Umbilical cord (tissue), 2 donors: ENCODE measurements around the gene BACH1. TPM values are rescaled to one million over a fixed set of nuclear protein-coding genes. Genes with fewer than 3 reads are reported as not detected.
A peak's percentile ranks its signal among the peaks of the same experiment; 100 is the strongest.
"Not testable (repeated sequence)": the region's sequence is repeated elsewhere in the genome, so short reads cannot be mapped to it uniquely, and the experiment has no call there.

ENCODE experiments used
- DNase-seq: peaks from one replicate; pipeline ENCODE4 v3.0.0-alpha.2; 2015; ENCODE audit warnings: low spot score
- total RNA-seq: library from RNA; depleted of rRNA; stranded (reverse); fragments of >200 nt; gene quantifications from one replicate; pipeline ENCODE4 v1.2.3, GENCODE V29; 2014; ENCODE audit warnings: low replicate concordance; ENCODE audit not compliant: insufficient read depth

Gene BACH1
- total RNA-seq, result 117 TPM

DNA sequence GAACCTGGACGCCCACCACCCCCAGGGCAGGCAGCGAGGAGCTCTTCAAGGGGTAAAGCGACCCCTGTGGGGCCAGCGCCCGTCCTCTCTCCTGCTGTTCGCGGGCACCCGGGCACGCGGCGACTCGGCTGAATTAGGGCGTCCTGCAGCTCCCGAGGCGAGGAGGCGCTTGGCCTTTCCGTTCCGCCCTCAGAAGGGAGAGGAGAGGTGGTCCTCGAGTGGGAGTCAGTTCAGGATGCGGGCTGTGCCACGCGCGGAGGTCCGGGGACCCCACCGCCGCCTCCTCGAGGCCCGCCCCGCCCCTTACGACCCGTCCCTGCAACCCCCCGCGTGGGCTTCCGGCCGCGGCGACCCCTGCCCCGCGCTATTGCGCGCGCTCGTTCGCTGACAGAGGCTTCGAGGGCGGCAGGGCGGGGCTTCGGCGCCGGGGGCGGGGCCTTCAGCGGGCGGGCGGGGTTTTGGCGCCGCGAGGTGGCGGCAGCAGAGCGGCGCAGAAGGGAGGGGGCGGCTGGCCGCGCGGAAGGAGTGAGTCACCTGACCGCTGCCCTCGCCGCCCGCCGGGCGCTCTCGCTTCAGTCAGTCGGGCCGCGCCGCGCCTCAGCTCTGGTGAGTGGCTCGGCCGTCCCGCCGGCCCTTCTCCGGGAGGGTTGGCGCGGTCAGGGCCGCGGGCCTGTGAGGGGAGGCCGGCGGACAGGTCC, at the start of gene BACH1:
TSS of gene BACH1 (plus strand) at position 575 of the 698 bp plus-strand sequence. CDS start 22,359 bp downstream, outside the sequence.
- peak; percentile 90 for DNase-seq

DNA sequence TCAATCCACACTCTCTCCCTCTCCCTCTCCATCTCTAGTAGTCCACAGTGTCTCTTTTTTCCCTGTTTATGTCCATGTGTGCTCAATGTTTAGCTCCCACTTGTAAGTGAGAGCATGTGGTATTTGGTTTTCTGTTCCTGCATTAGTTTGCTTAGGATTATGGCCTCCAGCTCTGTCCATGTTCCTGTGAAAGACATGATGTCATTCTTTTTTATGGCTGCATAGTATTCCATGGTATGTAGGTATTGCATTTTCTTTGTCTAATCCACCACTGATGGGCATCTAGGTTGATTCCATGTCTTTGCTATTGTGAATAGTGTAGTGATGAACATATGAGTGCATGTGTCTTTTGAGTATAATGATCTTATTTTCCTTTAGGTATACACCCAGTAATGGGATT, 49.4 kb upstream of the BACH1 start:
- not testable (repeated sequence) for DNase-seq

DNA sequence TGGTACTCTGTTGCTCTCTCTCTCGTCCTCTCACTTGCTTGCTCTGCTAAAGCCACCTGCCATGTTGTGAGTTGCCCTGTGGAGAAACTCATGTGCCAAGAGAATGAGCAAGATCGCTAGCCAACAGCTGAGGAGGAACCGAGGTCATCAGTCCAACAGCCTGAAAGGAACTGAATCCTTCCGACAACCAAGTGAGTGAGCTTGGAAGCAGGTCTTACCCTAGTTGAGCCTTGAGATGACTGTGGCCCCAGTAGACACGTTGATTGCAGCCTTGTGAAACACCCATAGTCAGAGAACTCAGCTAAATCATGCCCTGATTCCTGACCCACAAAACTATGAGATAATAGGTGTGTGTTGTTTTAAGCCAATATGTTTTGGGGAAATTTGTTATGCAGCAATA, 48.1 kb upstream of the BACH1 start:
- DNase-seq, result no peak

DNA sequence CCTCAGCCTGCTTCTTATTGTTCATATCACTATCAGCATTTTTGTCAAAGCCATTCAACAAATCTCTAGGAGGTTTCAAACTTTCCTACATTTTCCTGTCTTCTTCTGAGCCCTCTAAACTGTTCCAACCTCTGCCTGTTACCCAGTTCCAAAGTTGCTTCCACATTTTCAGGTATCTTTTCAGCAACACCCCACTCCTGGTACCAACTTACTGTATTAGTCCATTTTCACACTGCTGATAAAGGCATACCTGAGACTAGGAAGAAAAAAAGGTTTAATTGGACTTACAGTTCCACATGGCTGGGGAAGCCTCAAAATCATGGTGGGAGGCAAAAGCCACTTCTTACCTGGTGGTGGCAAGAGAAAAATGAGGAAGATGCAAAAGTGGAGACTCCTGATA, 44.9 kb upstream of the BACH1 start:
- not testable (repeated sequence) for DNase-seq

DNA sequence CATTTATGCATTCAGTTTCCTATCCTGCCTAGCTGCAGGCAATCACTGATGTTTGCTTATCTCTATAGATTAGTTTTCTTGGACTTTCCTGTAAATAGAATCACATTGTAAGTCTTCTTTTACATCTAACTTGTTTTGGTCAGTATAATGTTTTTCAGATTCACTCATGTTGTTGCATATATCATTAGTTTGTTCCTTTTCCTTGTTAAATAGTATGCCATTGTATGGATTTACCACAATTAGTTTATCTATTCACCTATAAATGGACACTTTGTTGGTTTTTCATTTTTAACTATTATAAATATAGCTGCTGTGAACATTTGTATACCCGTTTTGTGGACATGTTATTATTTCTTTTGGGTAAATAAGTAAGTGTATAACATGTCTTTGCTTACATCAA, 44.2 kb upstream of the BACH1 start:
- no peak for DNase-seq

DNA sequence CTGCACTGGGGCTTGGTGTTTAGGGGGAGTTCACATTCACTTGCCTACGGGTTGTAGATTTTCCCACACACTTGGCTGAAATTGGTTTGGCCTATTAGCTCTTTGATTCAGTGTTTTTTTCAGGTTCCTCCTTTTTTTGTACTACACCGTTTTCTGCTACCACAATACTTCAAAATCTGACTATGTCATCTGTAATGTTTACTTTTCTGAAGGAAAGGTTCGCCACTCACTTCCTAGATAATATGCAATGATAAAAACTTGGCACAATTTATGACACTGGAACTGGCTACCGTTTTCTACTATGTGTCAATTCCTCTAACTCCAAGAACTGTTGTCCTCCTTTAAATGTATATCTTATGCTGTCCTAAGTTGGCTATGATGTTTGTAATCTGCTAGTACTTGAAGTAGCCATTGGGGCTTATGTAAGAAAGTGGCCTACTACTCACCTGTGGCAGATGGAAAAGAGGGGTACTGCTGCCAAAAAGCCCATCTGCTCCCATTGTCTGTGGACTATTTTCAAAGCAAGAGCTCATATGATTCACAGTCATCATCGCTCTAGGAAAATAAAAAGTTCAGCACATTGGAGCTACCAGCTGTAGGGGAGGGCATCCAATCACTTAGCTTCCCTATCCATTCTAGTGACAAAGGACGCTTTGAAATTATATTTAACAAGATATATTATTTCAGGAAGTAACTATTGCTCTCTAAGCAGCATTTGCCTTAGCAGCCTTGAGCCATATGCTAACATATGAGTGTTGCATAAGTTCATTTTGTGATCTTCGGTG, 42.4 kb upstream of the BACH1 start:
- no peak for DNase-seq

DNA sequence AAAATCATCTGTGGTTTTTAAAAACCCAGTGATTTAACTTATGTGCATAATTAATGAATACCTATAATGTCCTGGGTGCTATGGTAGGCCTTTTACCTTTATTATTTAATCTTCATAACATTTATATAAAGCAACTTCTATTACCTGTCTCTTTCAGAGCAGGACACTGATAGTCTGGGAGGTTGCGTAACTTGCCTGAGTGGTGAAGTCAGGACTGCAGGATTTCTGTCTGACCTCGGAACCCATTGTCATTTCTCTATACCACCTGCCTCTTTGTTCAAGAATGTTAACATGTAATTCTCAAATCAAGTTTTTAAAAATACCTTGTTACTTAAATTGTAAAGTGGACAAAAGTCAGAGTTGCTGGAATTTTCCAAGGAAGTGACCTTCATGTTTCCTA, 41.0 kb upstream of the BACH1 start:
- no peak for DNase-seq

DNA sequence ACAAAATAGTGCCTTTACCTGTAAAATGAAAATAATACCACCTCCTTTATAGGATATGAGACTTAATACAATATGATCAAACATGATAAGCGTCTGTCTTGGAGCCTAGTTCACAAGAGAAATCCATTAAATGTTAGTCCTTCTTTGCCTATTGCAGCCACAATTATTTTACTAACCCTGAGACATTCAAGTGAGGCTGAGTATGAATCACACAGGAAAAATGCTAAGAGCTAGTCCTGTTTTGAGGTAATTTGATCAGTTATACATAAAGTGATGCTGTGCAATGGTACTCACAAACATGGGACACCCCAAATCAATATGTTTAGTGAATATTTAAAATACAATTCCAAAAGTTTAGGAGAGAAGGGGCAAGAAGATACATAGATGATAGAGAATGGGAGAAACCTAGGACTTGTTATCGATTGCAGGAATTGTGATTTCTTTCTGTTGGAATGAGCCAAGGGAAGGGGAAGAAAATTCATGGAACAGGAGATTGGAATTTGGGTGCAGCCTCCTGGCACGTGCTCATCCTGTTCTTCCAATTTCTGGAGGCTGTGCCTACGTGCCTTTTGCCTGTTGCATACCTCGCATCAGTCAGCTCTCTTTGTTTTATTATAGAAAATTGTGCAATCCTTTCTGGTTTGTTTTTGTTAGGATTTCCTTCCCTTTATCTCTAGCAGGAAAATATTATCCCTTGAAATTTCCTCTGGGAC, 39.9 kb upstream of the BACH1 start:
- DNase-seq, result peak; percentile 55

DNA sequence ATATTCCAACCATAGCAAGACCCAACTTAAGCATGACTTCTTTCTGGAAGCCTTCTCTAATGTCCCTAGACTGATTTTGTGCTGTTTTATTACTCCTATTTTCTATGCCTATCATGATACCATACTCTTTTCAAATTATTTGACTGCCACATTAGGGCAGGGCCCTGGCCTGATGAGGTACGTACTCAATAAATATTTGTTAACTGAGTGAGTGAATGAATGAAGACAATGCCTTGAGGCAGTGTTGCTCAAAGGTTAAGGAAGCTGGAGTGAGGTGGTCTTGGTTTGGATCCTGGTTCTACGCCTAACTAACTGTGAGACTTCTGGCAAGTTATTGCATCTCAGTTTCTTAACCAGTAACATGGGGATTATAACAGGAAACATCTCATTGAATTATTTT, 38.3 kb upstream of the BACH1 start:
- no peak for DNase-seq

DNA sequence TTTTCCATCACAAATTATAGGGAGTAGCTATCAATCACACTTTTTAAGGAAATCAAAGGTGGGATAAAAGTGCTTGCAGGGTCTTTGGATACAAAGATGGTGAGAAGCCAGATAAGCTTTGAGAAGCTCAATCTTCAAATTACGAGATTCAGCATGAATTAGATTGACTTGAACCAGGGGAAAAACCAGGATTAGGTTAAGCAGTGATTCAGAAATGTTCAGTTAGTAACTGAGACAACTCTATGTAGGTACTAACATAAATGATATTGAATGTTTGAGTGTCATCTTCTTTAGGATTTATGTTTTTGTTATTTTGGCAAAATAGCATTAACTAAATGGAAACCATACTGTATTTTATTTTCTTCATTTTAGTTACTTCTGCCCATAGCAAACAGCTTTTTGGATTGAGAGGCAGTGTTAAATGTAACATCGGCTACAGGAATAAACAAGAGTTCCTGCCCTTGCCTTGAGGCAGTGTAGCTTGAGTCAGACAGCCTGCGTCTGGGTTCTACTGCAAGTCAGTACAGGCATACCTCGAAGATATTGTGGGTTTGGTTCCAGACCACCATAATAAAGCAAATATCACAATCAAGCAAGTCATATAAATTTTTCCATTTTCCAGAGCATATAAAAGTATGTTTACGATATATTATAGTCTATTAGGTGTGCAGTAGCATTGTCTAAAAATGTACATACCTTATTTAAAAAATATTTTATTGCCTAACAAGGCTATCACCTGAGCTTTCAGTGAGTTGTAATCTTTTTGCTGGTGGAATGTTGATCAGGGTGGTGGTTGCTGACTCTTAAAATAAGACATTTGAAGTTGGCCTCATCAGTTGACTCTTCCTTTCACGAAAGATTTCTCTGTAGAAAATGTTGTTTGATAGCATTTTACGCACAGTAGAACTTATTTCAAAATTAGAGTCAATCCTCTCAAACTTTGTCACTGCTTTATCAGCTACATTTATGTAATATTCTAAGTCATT, 36.9 kb upstream of the BACH1 start:
- DNase-seq, result peak; percentile 64

DNA sequence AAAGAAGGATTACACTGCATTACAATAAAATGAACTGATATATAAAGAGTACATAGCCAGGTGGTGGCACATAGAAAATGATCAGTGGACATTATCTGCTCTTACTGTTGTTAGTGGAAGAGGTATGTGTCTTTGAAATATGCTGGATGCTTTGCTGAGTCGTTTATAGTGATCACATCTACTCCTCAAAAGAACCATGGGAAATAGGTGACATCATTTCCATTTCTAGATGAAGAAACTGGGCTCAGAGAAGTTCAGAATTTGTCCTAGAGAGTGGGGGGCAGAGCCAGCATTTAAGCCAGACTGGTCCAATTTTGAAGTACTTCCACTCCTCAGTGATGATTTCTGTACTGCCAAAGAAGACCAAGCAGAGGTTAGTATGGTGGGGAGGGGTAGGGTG, 34.0 kb upstream of the BACH1 start:
- no peak for DNase-seq

DNA sequence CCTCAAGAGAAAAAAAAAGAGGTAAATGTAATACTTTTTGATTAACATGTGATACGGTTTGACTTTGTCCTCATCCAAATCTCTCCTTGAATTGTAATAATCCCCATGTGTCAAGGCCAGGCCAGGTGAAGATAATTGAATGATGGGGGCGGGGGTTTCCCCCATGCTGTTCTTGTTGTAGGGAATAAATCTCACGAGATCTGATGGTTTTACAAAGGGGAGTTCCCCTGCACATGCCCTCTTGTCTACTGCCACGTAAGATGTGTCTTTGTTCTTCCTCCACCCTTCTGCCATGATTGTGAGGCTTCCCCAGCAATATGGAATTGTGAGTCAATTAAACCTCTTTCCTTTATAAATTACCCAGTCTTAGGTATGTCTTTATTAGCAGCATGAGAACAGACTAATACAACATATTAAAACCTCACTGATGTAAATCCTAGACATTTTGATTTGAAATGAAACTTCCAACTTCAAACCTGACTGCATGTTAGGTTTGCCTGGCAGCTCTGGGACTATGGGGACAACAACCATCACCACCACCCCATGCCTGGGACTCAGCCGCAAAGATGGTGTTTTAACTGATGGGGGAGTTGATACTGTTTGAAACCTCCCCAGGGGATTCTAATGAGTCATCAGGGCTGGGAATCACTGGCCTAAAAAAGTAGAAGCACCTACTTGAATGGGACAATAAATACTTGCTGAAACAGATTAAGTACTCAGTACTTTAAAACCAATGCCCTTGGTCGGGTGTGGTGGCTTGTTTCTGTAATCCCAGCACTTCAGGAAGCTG, 32.8 kb upstream of the BACH1 start:
- no peak for DNase-seq

DNA sequence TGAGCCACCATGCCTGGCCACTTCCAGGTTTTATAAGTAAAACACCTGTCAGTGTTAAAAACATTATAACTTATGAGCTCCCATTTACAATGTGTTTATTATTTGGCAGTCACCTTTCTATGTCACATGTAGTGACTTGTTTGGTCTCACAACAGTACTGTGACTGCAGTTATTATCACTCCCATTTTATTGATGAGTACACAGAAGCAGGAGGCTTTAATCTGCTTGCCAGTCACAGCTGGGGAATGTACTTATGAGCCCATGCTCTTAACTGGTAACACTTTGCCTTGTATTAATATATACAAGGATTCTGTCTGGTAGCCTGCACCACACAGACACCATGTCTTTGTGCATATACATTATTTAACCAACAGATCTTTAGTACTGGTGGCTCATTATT, 31.1 kb upstream of the BACH1 start:
- no peak for DNase-seq

DNA sequence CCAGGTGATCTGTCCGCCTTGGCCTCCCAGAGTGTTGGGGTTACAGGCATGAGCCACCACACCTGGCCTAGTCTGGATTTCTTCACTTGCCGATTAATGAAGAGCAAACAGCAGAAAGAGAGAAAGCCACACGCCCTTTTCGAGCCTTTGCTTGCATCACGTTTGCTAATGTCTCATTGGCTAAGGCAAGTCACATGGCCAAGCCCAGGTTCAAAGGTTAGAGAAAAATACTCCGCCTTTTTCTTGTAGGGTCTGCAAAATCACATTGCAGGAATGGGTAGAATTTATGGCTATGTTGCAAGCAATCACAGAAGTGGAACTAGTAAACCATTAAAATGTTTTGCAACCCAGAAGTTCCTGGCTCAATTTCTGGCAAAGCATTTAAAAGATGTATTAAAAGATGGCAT, 26.8 kb upstream of the BACH1 start:
- DNase-seq, result no peak

DNA sequence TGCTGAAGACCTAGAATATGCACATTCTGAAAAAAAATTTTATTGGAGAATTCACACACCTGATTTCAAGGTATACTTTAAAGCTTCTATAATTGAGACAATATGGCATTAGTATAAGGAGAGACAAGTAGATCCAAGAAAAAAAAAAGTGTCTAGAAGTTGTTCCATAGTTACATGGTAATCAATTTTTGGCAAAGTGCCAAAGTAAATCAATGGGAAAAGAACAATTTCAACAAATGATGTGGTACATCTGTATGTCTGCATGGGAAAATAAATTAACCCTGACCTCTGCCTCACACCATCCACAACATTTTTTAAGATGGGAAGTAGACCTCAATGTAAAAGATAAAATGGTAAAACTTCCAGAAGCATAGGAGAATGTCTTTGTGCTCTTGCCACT, 21.3 kb upstream of the BACH1 start:
- DNase-seq, result no peak

DNA sequence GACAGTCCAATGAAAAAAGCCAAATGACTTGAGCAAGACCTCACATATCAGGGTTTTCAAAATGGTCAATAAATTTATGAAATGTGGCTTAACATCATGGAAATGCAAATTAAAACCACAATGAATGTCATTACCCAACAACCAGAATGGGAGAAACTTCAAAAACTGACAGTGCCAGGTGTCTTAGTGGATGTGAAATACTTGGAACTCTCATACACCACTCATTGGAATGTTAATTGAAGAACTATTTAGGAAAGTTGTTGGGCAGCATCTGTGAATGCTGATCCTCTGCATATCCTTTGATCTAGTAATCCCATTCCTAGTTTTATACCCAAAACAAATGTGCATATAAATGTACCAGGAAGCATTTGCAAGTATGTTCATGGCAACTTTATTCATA, 19.2 kb upstream of the BACH1 start:
- no peak for DNase-seq

DNA sequence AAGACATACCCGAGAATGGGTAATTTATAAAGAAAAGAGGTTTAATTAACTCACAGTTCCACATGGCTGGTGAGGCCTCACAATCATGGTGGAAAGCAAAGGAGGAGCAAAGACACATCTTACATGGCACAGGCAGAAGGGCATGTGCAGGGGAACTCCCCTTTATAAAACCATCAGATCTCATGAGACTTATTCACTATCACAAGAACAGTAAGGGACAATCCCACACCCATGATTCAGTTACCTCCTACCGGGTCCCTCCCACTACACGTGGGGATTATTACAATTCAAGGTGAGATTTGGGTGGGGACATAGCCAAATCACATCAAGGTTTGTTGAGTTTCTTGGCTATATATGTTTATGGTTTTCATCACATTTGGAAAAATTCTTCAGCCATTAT, 16.9 kb upstream of the BACH1 start:
- not testable (repeated sequence) for DNase-seq

DNA sequence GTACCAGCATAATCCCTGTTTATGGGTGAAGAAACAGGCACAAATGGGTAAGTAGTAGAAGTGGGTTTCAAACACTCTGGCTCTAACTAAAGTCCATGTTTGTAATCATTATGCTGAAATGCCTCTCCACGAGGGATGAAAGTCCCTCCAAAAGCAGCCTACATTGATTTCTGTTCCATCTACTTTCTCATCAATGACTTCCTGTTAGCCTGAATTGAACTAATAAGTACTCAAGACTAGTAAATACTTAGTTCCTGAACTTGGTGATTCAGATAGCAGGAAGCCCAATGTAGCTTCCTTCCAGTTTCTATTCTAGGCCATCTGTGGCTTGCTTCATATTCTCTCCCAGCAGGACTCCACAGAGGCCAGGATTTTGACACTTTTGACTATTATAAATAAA, 11.3 kb upstream of the BACH1 start:
- no peak for DNase-seq

DNA sequence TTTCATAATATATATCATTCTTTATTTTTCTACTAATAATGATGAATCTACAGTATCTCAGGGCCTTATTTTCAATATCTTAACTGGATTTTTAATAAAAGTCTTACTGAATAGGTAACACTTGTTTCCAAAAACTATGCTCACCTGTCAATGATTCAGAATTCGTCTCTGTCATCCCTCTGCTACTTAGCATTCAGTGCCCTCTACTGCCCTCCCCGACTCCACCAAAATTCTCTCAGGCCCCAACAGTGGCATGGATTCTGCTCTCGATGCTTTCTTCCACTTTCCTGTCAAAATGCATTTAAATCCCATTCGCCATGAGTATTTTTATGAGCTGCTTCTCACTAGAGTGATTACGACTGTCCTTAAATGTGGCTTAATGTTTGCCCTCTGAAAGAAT, 10.5 kb upstream of the BACH1 start:
- DNase-seq, result no peak

DNA sequence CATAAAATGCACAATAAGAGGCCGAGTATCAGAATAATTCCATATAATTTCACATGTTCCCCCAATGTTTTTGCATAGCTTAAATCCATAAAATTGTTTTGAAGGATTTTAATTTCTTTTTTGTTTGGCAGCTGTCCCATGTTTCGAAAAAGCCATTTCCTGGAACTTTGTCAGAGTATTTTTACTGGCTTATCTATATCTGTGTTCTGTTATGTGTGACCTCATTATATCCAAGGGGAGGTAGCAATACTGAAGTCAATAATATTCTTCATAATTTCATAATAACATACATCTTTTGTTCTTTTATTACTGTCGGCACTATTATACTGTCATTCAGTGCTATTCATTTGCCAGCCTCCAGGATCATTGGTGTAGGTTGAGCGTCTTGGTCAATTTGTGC, 9.4 kb upstream of the BACH1 start:
- DNase-seq, result no peak

DNA sequence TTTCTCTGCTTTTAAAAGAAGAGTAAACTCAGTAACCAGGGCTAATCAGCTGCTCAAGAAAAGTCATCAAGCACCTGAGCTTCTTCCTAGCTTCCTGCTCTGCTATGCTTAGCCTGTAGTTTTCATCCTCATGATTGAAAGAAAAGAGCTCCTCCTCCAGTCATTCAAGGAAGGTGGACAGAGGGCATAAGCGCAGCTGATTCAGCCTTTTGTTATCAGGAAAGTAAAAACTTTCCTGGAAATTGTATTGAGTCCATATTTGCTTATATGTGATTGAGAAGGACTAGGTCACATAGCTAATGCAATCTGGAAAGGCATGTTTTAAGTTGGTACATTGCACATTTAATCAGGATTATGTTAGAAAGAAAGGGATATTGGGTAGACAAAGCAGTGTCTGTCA, 8.5 kb upstream of the BACH1 start:
- no peak for DNase-seq
